ENCODE results near the gene SASH1.

DNA sequence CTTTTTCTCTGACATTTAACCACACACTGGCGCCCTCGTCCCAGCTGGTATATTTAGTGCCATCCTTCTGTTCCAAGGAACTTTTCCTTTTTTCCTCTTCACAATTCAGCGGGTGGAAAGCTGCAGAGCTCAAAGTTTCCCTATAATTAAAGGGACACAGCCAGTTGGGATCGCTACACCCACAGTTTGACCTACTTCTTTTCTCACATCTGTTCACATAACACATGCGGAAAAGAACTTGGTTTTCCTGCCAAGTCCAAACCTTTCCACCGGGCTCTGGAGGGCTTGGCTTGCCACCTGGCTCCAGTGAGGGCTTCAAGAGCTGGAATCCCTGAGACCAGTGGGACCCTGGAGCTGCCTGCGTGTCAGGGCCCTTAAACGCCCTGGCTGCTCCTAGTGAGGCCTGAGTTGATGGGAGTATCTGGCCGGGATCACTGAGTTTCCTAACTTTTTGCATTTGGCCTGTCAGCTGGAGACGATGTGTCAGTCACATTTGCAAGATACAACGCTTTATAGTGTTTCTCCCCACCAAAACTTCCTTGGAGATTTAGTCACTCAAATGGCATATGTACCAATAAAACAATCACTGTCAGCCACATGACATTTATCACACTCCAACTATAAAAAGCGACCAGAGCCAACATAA, 176.0 kb downstream of the SASH1 start:
- TF ChIP-seq, protein P1, sequence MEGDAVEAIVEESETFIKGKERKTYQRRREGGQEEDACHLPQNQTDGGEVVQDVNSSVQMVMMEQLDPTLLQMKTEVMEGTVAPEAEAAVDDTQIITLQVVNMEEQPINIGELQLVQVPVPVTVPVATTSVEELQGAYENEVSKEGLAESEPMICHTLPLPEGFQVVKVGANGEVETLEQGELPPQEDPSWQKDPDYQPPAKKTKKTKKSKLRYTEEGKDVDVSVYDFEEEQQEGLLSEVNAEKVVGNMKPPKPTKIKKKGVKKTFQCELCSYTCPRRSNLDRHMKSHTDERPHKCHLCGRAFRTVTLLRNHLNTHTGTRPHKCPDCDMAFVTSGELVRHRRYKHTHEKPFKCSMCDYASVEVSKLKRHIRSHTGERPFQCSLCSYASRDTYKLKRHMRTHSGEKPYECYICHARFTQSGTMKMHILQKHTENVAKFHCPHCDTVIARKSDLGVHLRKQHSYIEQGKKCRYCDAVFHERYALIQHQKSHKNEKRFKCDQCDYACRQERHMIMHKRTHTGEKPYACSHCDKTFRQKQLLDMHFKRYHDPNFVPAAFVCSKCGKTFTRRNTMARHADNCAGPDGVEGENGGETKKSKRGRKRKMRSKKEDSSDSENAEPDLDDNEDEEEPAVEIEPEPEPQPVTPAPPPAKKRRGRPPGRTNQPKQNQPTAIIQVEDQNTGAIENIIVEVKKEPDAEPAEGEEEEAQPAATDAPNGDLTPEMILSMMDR (IDR thresholded peaks at IDR 0.05; ENCODE audit: borderline replicate concordance, extremely low read depth, low read length, poor library complexity, severe bottlenecking): no peak
- TF ChIP-seq EZH2 (IDR thresholded peaks at IDR 0.05; ENCODE audit: borderline replicate concordance, low read depth, low read length, severe bottlenecking): no peak
